ENCODE results near the gene XKR7. TPM values are rescaled to one million over a fixed set of nuclear protein-coding genes. Genes with fewer than 3 reads are reported as not detected.

The XKR7 gene
- total RNA-seq, 1 donor from 2014 or later, result 0.08 TPM

GRCh38 chr20:31922588-31922987 is 45.4 kb upstream of the XKR7 start:
- TF ChIP-seq CTCF (IDR thresholded peaks at IDR 0.05; ENCODE audit: insufficient read depth, low read length, poor library complexity, severe bottlenecking), result no peak
- H3K27me3 ChIP-seq (ENCODE audit: control insufficient read depth, insufficient read depth, low read length), result peaks cover 10% of the 10 kb centered on the region

GRCh38 chr20:31923388-31924331 is 44.3 kb upstream of the XKR7 start:
- no peak for DNase-seq (ENCODE audit: low read depth)
- no peak overlapping the region for H3K4me3 ChIP-seq (ENCODE audit: low read depth, low read length)
- H3K36me3 ChIP-seq (ENCODE audit: control insufficient read depth, insufficient read depth, low read length), result no peaks in the 10 kb centered on the region
- H3K27me3 ChIP-seq (ENCODE audit: control insufficient read depth, insufficient read depth, low read length), result peaks cover 10% of the 10 kb centered on the region
- no peak for TF ChIP-seq CTCF (IDR thresholded peaks at IDR 0.05; ENCODE audit: insufficient read depth, low read length, poor library complexity, severe bottlenecking)

More at GRCh38 chr20:31922588-31922987, 45.4 kb upstream of the XKR7 start:
- Histone ChIP-seq H3K36me3 (ENCODE audit: control insufficient read depth, insufficient read depth, low read length) (no peaks in the 10 kb centered on the region), H3K4me3 (ENCODE audit: low read depth, low read length) (no peak overlapping the region)
- no peak for DNase-seq (ENCODE audit: low read depth)

- H3K4me3 ChIP-seq (ENCODE audit: low read depth, low read length), result no peak overlapping the region
- no peak for TF ChIP-seq CTCF (IDR thresholded peaks at IDR 0.05; ENCODE audit: insufficient read depth, low read length, poor library complexity, severe bottlenecking)
- no peaks in the 10 kb centered on the region for H3K36me3 ChIP-seq (ENCODE audit: control insufficient read depth, insufficient read depth, low read length)
- no peak for DNase-seq (ENCODE audit: low read depth)
- peaks cover 13% of the 10 kb centered on the region for H3K27me3 ChIP-seq (ENCODE audit: control insufficient read depth, insufficient read depth, low read length)
Observed at GRCh38 chr20:31924561-31924960, 43.4 kb upstream of the XKR7 start.

GRCh38 chr20:31925631-31926030 is 42.3 kb upstream of the XKR7 start:
- peaks cover 10% of the 10 kb centered on the region for H3K27me3 ChIP-seq (ENCODE audit: control insufficient read depth, insufficient read depth, low read length)
- TF ChIP-seq CTCF (IDR thresholded peaks at IDR 0.05; ENCODE audit: insufficient read depth, low read length, poor library complexity, severe bottlenecking), result no peak
- H3K36me3 ChIP-seq (ENCODE audit: control insufficient read depth, insufficient read depth, low read length), result no peaks in the 10 kb centered on the region
- H3K4me3 ChIP-seq (ENCODE audit: low read depth, low read length), result no peak overlapping the region
- no peak for DNase-seq (ENCODE audit: low read depth)

GRCh38 chr20:31926493-31926892 is 41.5 kb upstream of the XKR7 start:
- DNase-seq (ENCODE audit: low read depth), result no peak
- H3K36me3 ChIP-seq (ENCODE audit: control insufficient read depth, insufficient read depth, low read length), result no peaks in the 10 kb centered on the region
- TF ChIP-seq CTCF (IDR thresholded peaks at IDR 0.05; ENCODE audit: insufficient read depth, low read length, poor library complexity, severe bottlenecking), result no peak
- H3K27me3 ChIP-seq (ENCODE audit: control insufficient read depth, insufficient read depth, low read length), result peaks cover 12% of the 10 kb centered on the region
- no peak overlapping the region for H3K4me3 ChIP-seq (ENCODE audit: low read depth, low read length)

Measured in kidney epithelial cell (primary cell).